Smooth muscle cell of the pulmonary artery (primary cell): ENCODE data around the gene GPHA2. TPM values are rescaled to one million over a fixed set of nuclear protein-coding genes. Genes with fewer than 3 reads are reported as not detected.

ENCODE experiments used
- total RNA-seq: library from RNA; depleted of rRNA; stranded (reverse); fragments of >200 nt; gene quantifications from 2 replicates; pipeline ENCODE4 v1.2.3, GENCODE V29; 2014

The GPHA2 gene, protein sequence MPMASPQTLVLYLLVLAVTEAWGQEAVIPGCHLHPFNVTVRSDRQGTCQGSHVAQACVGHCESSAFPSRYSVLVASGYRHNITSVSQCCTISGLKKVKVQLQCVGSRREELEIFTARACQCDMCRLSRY
- not detected in 2 replicates for total RNA-seq

DNA sequence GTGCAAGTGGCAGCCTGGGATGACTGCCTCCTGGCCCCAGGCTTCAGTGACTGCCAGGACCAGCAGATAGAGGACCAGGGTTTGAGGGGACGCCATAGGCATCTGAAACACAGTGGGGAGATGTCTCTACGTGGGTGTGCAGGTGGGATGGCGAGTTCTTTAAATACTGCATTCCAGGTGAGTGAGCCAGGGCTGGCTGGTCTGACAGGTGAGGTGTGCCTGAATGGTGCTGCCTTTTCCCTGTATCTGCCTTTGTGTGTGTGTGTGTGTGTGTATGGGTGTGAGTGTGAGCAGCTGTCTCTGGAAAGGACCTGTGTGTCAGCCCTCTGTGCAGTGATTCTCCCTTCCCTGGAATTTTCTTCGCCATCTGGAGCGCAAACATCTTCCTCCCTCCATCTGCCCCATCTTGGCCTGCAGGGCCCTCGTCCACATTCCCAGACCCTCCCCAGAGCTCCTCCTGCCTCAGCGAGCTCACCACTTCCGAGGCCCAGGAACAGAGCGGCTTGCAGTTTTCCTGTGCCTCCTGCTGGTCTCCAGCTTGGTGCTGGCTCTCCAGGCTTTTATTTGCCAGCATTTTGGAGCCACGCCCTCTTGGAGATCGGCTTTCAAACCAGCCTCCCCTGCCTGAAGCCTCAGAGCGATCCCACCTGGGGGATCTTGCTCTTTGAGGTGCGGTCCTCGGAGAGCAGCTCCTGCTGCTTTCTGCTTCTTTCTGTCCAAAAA is at the start of gene GPHA2:
GPHA2 (minus strand) TSS at position 535 of the 723 bp plus-strand sequence; CDS start at position 102, 433 bp downstream.

DNA sequence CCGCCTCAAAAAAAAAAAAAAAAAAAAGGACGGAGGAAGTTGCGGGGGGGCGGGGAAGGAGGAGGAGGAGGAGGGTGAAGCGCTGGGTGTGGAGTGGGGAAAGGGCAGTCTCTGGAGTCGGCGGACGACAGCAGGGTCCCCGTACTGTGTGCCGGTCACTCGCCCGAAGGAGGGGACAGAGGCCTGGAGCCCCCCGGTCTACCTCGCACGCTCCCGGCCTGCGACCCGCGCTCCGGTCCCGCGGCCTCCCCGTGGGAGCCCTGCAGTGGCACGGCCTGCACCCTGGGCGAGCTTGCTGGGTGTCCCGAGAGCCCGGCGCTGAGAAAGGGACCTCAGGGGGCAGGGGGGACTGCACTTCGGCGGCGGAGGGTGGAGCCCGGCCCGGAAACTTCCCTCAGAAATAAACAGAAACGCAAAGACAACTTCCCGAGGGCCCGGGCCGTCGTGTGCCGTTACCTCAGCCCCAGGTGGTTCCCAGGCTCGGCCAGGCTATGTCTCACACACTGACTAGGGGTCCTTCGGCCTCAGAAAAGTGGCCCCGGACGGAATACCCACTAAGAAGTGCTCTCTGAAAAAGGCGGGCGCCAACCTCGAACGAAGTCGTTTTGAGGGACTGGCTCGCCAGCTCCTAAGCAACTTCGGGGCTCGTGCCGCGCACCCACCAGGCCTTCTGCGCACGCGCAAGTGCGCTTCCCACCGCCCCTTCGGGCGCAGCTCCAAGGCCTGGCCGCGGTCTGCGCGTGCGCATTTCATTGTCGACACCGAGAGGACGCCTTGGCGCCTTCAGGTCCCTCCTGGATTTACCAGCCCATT is 35.9 kb upstream of the GPHA2 start, which contains the start of gene MAJIN:
MAJIN (minus strand) TSS at position 688 of the 813 bp plus-strand sequence. CDS start 12,703 bp downstream, outside the sequence.

DNA sequence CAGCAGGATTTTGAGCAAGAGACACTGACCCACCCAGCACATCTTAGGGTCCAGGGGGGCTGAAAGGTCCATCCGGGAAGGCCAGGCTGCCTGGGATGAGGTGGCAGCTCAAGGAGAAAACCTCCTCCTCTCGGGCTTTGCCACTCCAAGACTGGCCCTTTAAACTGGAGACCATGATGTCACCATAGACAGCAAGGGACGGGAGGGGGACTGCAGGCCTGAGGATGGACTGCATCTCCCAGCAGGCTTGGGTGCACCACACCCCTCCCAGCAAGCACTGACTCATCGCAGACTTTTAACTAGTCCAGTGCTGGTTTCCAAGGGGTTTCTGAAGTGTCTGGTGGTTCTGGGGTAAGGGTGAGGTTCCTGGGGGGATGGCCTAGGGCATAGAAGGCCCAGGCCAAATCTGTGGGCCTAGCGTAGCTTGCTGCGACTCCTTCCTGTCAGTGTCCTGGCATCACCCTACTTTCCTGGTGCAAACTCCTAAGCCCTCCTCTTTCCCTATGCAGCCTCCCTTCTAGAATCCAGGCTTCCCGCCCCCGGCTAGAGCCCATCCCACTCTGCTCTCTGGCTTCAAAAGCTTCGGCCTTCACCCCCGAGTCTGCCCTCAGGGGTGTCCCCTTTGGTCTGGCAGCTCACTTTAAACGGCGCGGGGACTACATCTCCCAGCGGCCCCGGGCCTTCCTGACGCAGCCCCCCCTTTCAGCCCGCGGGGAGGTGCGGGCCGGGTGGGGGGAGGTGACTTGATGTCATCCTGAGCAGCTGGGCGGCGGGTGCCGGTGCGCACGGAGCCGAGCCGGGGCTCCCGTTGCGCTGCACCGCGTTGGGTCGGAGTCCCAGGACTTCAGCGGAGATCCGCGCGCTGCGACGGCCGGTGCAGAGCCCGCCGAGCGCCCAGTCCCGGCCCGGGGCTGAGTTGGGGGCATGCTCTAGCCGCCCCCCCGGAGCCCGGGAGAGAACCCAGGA is 11.5 kb downstream of the GPHA2 start, which contains the start of gene PPP2R5B:
PPP2R5B (plus strand) TSS at position 746 of the 966 bp plus-strand sequence. CDS start 1,046 bp downstream, outside the sequence.

DNA sequence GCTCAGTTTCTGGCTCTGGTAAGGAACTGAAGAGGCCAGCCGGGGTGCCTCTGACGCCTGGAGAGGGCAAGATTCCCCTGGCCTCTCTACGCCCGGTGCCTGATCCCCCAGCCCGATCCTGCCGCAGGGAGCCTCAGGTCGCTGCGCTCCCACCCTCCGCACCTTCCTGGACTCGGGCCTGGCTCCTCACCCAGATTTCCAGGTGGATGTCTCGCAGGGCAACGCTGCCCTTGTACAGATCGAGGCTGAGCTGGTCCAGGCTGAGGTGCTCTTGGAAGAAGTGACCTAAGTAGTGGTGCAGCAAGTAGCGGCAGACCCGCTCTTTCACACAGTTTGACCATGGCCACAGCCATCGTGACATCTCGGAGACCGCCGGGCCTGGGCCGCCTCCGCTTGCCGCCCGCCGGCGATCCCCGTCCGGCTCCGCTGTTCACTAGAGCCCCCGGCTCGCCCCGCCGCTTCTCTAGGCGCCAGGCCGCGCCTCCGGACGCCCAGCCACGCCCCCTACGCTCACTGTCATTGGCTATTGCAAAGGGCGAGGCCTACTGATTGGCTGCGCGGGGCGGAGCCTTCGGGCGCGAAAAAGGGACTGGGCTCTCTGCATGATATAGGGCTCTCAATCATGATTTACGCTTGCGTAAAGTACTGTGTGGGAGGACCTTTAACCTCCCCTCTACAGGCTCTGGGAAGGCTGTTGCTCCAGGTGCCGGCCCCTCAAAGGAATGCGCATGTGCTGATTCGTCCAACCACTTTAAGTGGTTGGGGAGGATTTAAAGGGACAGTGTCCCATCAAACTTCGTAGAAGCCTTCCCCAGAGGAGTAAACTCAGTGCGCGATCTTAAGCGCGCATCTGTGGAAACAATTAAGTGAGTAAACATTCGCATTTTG is 18.7 kb downstream of the GPHA2 start, which contains the start of gene ATG2A:
ATG2A (minus strand) TSS at position 435 of the 888 bp plus-strand sequence; CDS start at position 361, 74 bp downstream.

Other genes starting within 250 kb of the GPHA2 start
- 8.0 and 92.7 TPM in 2 replicates for gene NRXN2, start 212.7 kb downstream of the GPHA2 start, total RNA-seq
- gene RASGRP2, start 191.8 kb downstream of the GPHA2 start, total RNA-seq: 0.26 and 0.50 TPM in 2 replicates
- gene PYGM, start 175.9 kb downstream of the GPHA2 start, total RNA-seq: 6.0 and 8.8 TPM in 2 replicates
- gene SF1, start 157.4 kb downstream of the GPHA2 start, total RNA-seq: 79.8 and 91.2 TPM in 2 replicates
- gene MAP4K2, start 132.7 kb downstream of the GPHA2 start, total RNA-seq: 12.9 and 13.9 TPM in 2 replicates
- 24.4 and 31.0 TPM in 2 replicates for gene MEN1, start 125.3 kb downstream of the GPHA2 start, total RNA-seq
- 0.07 and 0.13 TPM in 2 replicates for gene CDC42BPG, start 91.2 kb downstream of the GPHA2 start, total RNA-seq
- 121 and 124 TPM in 2 replicates for gene EHD1, start 57.3 kb downstream of the GPHA2 start, total RNA-seq
- gene ATG2A, start 18.7 kb downstream of the GPHA2 start, total RNA-seq: 11.0 and 14.9 TPM in 2 replicates
- gene PPP2R5B, start 11.2 kb downstream of the GPHA2 start, total RNA-seq: 19.4 and 28.1 TPM in 2 replicates
- not detected in 2 replicates for gene MAJIN, start 36.2 kb upstream of the GPHA2 start, total RNA-seq
- gene BATF2, start 61.1 kb upstream of the GPHA2 start, total RNA-seq: 0.13 and 0.50 TPM in 2 replicates
- 103 and 116 TPM in 2 replicates for gene ARL2, start 78.3 kb upstream of the GPHA2 start, total RNA-seq
- gene SNX15, start 91.5 kb upstream of the GPHA2 start, total RNA-seq: 10.2 and 10.3 TPM in 2 replicates
- 5.6 and 10.9 TPM in 2 replicates for gene SAC3D1, start 105.3 kb upstream of the GPHA2 start, total RNA-seq
- 22.0 and 26.3 TPM in 2 replicates for gene NAALADL1, start 122.7 kb upstream of the GPHA2 start, total RNA-seq
- gene CDCA5, start 148.1 kb upstream of the GPHA2 start, total RNA-seq: 1.6 and 3.3 TPM in 2 replicates
- gene ZFPL1, start 148.3 kb upstream of the GPHA2 start, total RNA-seq: 36.3 and 45.8 TPM in 2 replicates
- gene VPS51, start 160.3 kb upstream of the GPHA2 start, total RNA-seq: 155 and 218 TPM in 2 replicates
- 9.0 and 12.6 TPM in 2 replicates for gene TM7SF2, start 176.0 kb upstream of the GPHA2 start, total RNA-seq
- 6.6 and 9.7 TPM in 2 replicates for gene ZNHIT2, start 181.8 kb upstream of the GPHA2 start, total RNA-seq
- gene FAU, start 186.2 kb upstream of the GPHA2 start, total RNA-seq: 128 and 138 TPM in 2 replicates
- gene MRPL49, start 186.4 kb upstream of the GPHA2 start, total RNA-seq: 39.9 and 55.2 TPM in 2 replicates
- 41.5 and 45.7 TPM in 2 replicates for gene SYVN1, start 198.6 kb upstream of the GPHA2 start, total RNA-seq
- gene SPDYC, start 234.3 kb upstream of the GPHA2 start, total RNA-seq: not detected in 2 replicates
- gene CAPN1, start 246.0 kb upstream of the GPHA2 start, total RNA-seq: 155 and 188 TPM in 2 replicates